PC-9 (cell line): ENCODE measurements around the gene NRP1. TPM values are rescaled to one million over a fixed set of nuclear protein-coding genes. Genes with fewer than 3 reads are reported as not detected.

Experiments used
- BruUV-seq: library from RNA; stranded (reverse); fragments of 400-500 nt; replicated peaks from 2 replicates; lab custom pipeline; 2021; lab: Mats Ljungman, UMichigan
- CTCF ChIA-PET: fragments of 300-600 bp; sonication (Branson Sonifier 250); formaldehyde crosslinking; loops from one replicate; lab custom pipeline; 2022; ENCODE audit warnings: antibody characterized with exemption; lab: Charles Lee
- POLR2A ChIA-PET: fragments of 300-600 bp; sonication (Branson Sonifier 250); formaldehyde crosslinking; loops from one replicate; lab custom pipeline; 2022; ENCODE audit warnings: antibody characterized with exemption; ENCODE audit not compliant: unreplicated experiment; lab: Charles Lee
- DNase-seq, 2 experiments: peaks; one replicate each; pipeline versions ENCODE4 v3.0.0 to v3.0.0-alpha.2; 2015 to 2022; ENCODE audit warnings: mixed read lengths in 1 of 2
- H2AFZ ChIP-seq: fragments of 200-600 bp; sonication (generic); 2 replicates; pipeline ENCODE4 v1.8.1; 2017; ENCODE audit warnings: antibody characterized with exemption
- H3F3A ChIP-seq: fragments of 200-600 bp; sonication (generic); 2 replicates; pipeline ENCODE4 v1.8.1; 2017; ENCODE audit warnings: antibody characterized with exemption, mild to moderate bottlenecking, low read depth; ENCODE audit not compliant: insufficient read depth
- H3K27ac ChIP-seq: fragments of 200-600 bp; sonication (generic); 2 replicates; pipeline ENCODE4 v1.6.1; 2016; ENCODE audit warnings: mixed run types
- H3K27me3 ChIP-seq: fragments of 200-600 bp; sonication (generic); 2 replicates; pipeline ENCODE4 v1.6.1; 2016; ENCODE audit warnings: low read depth, mixed run types; ENCODE audit not compliant: insufficient read depth
- H3K36me3 ChIP-seq: fragments of 200-600 bp; sonication (generic); 2 replicates; pipeline ENCODE4 v1.6.1; 2016; ENCODE audit warnings: low read depth, mixed run types
- H3K4me1 ChIP-seq: fragments of 200-600 bp; sonication (generic); replicated peaks from 2 replicates; pipeline ENCODE4 v1.6.1; 2016; ENCODE audit warnings: mixed run types; ENCODE audit not compliant: insufficient read depth
- H3K4me2 ChIP-seq: fragments of 200-600 bp; sonication (generic); 2 replicates; pipeline ENCODE4 v1.6.1; 2017; ENCODE audit warnings: mixed run types
- H3K4me3 ChIP-seq: fragments of 200-600 bp; sonication (generic); 2 replicates; pipeline ENCODE4 v1.6.1; 2016; ENCODE audit warnings: mixed run types
- H3K79me2 ChIP-seq: fragments of 200-600 bp; sonication (generic); 2 replicates; pipeline ENCODE4 v1.6.1; 2017; ENCODE audit warnings: low read depth, mixed run types
- H3K9me2 ChIP-seq: fragments of 200-600 bp; sonication (generic); 2 replicates; pipeline ENCODE4 v1.8.1; 2017; ENCODE audit warnings: mild to moderate bottlenecking; ENCODE audit not compliant: insufficient read depth
- H3K9me3 ChIP-seq: fragments of 200-600 bp; sonication (generic); 2 replicates; pipeline ENCODE4 v1.8.1; 2016; ENCODE audit warnings: low read depth; ENCODE audit not compliant: insufficient read depth
- H4K20me1 ChIP-seq: fragments of 200-600 bp; sonication (generic); 2 replicates; pipeline ENCODE4 v1.8.1; 2017; ENCODE audit not compliant: insufficient read depth
- CTCF ChIP-seq: fragments of 200-600 bp; sonication (generic); conservative IDR thresholded peaks from 2 replicates; pipeline ENCODE4 v1.6.1; 2017; ENCODE audit warnings: mixed run types, antibody characterized with exemption, mild to moderate bottlenecking, moderate library complexity
- EZH2 ChIP-seq: fragments of 200-600 bp; sonication (generic); IDR thresholded peaks from 2 replicates; pipeline ENCODE4 v1.8.0; 2017; ENCODE audit warnings: antibody characterized with exemption, low read depth
- intact Hi-C: fragments of 100-400 bp; cut with micrococcal nuclease; formaldehyde crosslinking; loops from one replicate; pipeline ENCODE4 v1.10.0; 2022; ENCODE audit not compliant: unreplicated experiment
- total RNA-seq: library from RNA; stranded (reverse); gene quantifications from 2 replicates; pipeline ENCODE4 v1.2.3, GENCODE V29; 2021

The NRP1 gene
- total RNA-seq, 1 experiment from 2014 or later, result 30.5 TPM

GRCh38 chr10:33215154-33215553 lies 119.3 kb downstream of the NRP1 start:
- Histone ChIP-seq H3K9me2 (no peaks in the 10 kb centered on the region), H3K4me1 (peaks cover 36% of the 10 kb centered on the region), H3K9me3 (no peaks in the 10 kb centered on the region), H4K20me1 (no peaks in the 10 kb centered on the region), H3K27me3 (no peaks in the 10 kb centered on the region), H3K4me3 (no peak overlapping the region), H3K79me2 (no peaks in the 10 kb centered on the region), H2AFZ (no peak overlapping the region), H3K4me2 (no peak overlapping the region), H3F3A (peaks cover 25% of the 10 kb centered on the region), H3K27ac (no peak overlapping the region), H3K36me3 (peaks cover 35% of the 10 kb centered on the region)
- no peak for TF ChIP-seq CTCF
- no peak for TF ChIP-seq EZH2
- ChIA-PET CTCF (no interaction called here), POLR2A (no interaction called here)
- no TSS peak for BruUV-seq
- DNase-seq, result no peak
- intact Hi-C loops, result no loop called here

GRCh38 chr10:33214174-33214573 lies 120.3 kb downstream of the NRP1 start:
- BruUV-seq, result no TSS peak

GRCh38 chr10:33212061-33212748 lies 122.3 kb downstream of the NRP1 start:
- H3K4me3 ChIP-seq, result no peak overlapping the region
- H3K27me3 ChIP-seq, result no peaks in the 10 kb centered on the region
- H3K4me1 ChIP-seq, result peaks cover 16% of the 10 kb centered on the region
- no peaks in the 10 kb centered on the region for H3K9me3 ChIP-seq
- no peak overlapping the region for H3K4me2 ChIP-seq
- no TSS peak for BruUV-seq
- intact Hi-C loops, result no loop called here
- H3K27ac ChIP-seq, result no peak overlapping the region
- no peaks in the 10 kb centered on the region for H3K9me2 ChIP-seq
- CTCF ChIA-PET, result no interaction called here
- H2AFZ ChIP-seq, result no peak overlapping the region
- peaks cover 13% of the 10 kb centered on the region for H3F3A ChIP-seq
- no peak for TF ChIP-seq CTCF
- no peak for TF ChIP-seq EZH2
- no peaks in the 10 kb centered on the region for H3K79me2 ChIP-seq
- H3K36me3 ChIP-seq, result peaks cover 29% of the 10 kb centered on the region
- POLR2A ChIA-PET, result interaction anchor here (0.6 kb wide), 1 partner anchor 914 kb away, joined by 3 read pairs; no protein-coding TSS in a partner anchor
- no peak for DNase-seq
- no peaks in the 10 kb centered on the region for H4K20me1 ChIP-seq

More at GRCh38 chr10:33214174-33214573, 120.3 kb downstream of the NRP1 start:
- CTCF ChIA-PET, result no interaction called here
- Histone ChIP-seq H3K4me3 (no peak overlapping the region), H3K4me2 (no peak overlapping the region), H3K27me3 (no peaks in the 10 kb centered on the region), H3K9me2 (no peaks in the 10 kb centered on the region), H2AFZ (no peak overlapping the region), H3K36me3 (peaks cover 34% of the 10 kb centered on the region), H3K4me1 (peaks cover 33% of the 10 kb centered on the region), H3K9me3 (no peaks in the 10 kb centered on the region), H3F3A (peaks cover 25% of the 10 kb centered on the region), H3K27ac (no peak overlapping the region), H3K79me2 (no peaks in the 10 kb centered on the region), H4K20me1 (no peaks in the 10 kb centered on the region)
- POLR2A ChIA-PET, result no interaction called here
- intact Hi-C loops, result no loop called here
- no peak for DNase-seq
- no peak for TF ChIP-seq EZH2
- TF ChIP-seq CTCF, result no peak
